ENCODE measurements around the gene MOK.

MOK gene

GRCh38 chr14:102323102-102323501 lies 18.1 kb upstream of the MOK start:
- no peak overlapping the region for H3K4me3 ChIP-seq (replicated peaks; ENCODE audit: low read depth, low read length)
- TF ChIP-seq CTCF (IDR thresholded peaks at IDR 0.05; ENCODE audit: low read depth, low read length, missing control alignments): peak; percentile 61
- no peak for DNase-seq (ENCODE audit: extremely low read depth, low read depth)

GRCh38 chr14:102321456-102322422 lies 16.8 kb upstream of the MOK start:
- TF ChIP-seq CTCF (IDR thresholded peaks at IDR 0.05; ENCODE audit: low read depth, low read length, missing control alignments): no peak
- H3K4me3 ChIP-seq (replicated peaks; ENCODE audit: low read depth, low read length): no peak overlapping the region
- DNase-seq (ENCODE audit: extremely low read depth, low read depth): no peak

- TF ChIP-seq CTCF (IDR thresholded peaks at IDR 0.05; ENCODE audit: low read depth, low read length, missing control alignments): no peak
- H3K4me3 ChIP-seq (replicated peaks; ENCODE audit: low read depth, low read length): peak overlapping the region; percentile 89
- no peak for DNase-seq (ENCODE audit: extremely low read depth, low read depth)
These were observed 15.9 kb upstream of the MOK start for GRCh38 chr14:102320671-102321455.

GRCh38 chr14:102320033-102320660 lies 15.2 kb upstream of the MOK start:
- no peak for TF ChIP-seq CTCF (IDR thresholded peaks at IDR 0.05; ENCODE audit: low read depth, low read length, missing control alignments)

GRCh38 chr14:102319351-102320032 lies 14.5 kb upstream of the MOK start, which contains the start of gene ZNF839:
ZNF839 (plus strand) TSS chr14:102319746; CDS start chr14:102319766, 20 bp downstream.
- peak; percentile 61 for DNase-seq (ENCODE audit: extremely low read depth, low read depth)
- peak within 1 kb of the TSS; percentile 89 for H3K4me3 ChIP-seq (replicated peaks; ENCODE audit: low read depth, low read length)
- no peak for TF ChIP-seq CTCF (IDR thresholded peaks at IDR 0.05; ENCODE audit: low read depth, low read length, missing control alignments)

More at GRCh38 chr14:102320033-102320660, 15.2 kb upstream of the MOK start:
- no peak for DNase-seq (ENCODE audit: extremely low read depth, low read depth)
- peak overlapping the region; percentile 89 for H3K4me3 ChIP-seq (replicated peaks; ENCODE audit: low read depth, low read length)

- no peak for TF ChIP-seq CTCF (IDR thresholded peaks at IDR 0.05; ENCODE audit: low read depth, low read length, missing control alignments)
- peak overlapping the region; percentile 89 for H3K4me3 ChIP-seq (replicated peaks; ENCODE audit: low read depth, low read length)
- no peak for DNase-seq (ENCODE audit: extremely low read depth, low read depth)
These were observed 13.9 kb upstream of the MOK start for GRCh38 chr14:102318781-102319276.
